DOHH2 (cell line): ENCODE measurements around the gene SPATA12.
A peak's percentile ranks its signal among the peaks of the same experiment; 100 is the strongest.

ENCODE experiments used
- H3F3A ChIP-seq: fragments of 200-600 bp; sonication (generic), shearing (Covaris generic); 2 replicates; pipeline ENCODE4 v1.6.0; 2016; ENCODE audit warnings: antibody characterized with exemption, mild to moderate bottlenecking; ENCODE audit not compliant: control insufficient read depth, insufficient read depth
- H3K27ac ChIP-seq: fragments of 200-600 bp; sonication (generic); 2 replicates; pipeline ENCODE4 v1.5.1; 2014; ENCODE audit warnings: low read depth, mild to moderate bottlenecking, low read length, moderate library complexity
- H3K27me3 ChIP-seq: fragments of 200-600 bp; sonication (generic); 2 replicates; pipeline ENCODE4 v1.6.1; 2014; ENCODE audit warnings: mild to moderate bottlenecking, low read length, mixed read lengths; ENCODE audit not compliant: control insufficient read depth
- H3K36me3 ChIP-seq: fragments of 200-600 bp; sonication (generic); 2 replicates; pipeline ENCODE4 v1.6.1; 2014; ENCODE audit warnings: mild to moderate bottlenecking, low read length, moderate library complexity, mixed read lengths; ENCODE audit not compliant: control insufficient read depth
- H3K4me1 ChIP-seq: fragments of 200-600 bp; sonication (generic); 2 replicates; pipeline ENCODE4 v1.6.1; 2014; ENCODE audit warnings: mild to moderate bottlenecking, low read length, mixed read lengths; ENCODE audit not compliant: control insufficient read depth
- H3K4me2 ChIP-seq: fragments of 200-600 bp; sonication (generic); 2 replicates; pipeline ENCODE4 v1.6.0; 2014; ENCODE audit warnings: mild to moderate bottlenecking, low read length, moderate library complexity
- H3K4me3 ChIP-seq: fragments of 200-600 bp; sonication (generic); 2 replicates; pipeline ENCODE4 v1.5.1; 2014; ENCODE audit warnings: mild to moderate bottlenecking, low read length, mixed read lengths
- H3K79me2 ChIP-seq: fragments of 200-600 bp; sonication (generic); 2 replicates; pipeline ENCODE4 v1.6.1; 2014; ENCODE audit warnings: mild to moderate bottlenecking, low read length, mixed read lengths; ENCODE audit not compliant: control insufficient read depth
- H3K9me2 ChIP-seq: fragments of 200-600 bp; sonication (generic); replicated peaks from 2 replicates; pipeline ENCODE4 v1.6.1; 2014; ENCODE audit warnings: mild to moderate bottlenecking, low read length, mixed read lengths; ENCODE audit not compliant: control insufficient read depth
- H3K9me3 ChIP-seq: fragments of 200-600 bp; sonication (generic); 2 replicates; pipeline ENCODE4 v1.6.1; 2014; ENCODE audit warnings: antibody characterized with exemption, low read length, mixed read lengths; ENCODE audit not compliant: control insufficient read depth, insufficient read depth
- H4K20me1 ChIP-seq: fragments of 200-600 bp; sonication (generic); 2 replicates; pipeline ENCODE4 v1.6.0; 2014; ENCODE audit warnings: low read depth, mild to moderate bottlenecking, antibody characterized with exemption, low read length, moderate library complexity; ENCODE audit not compliant: control insufficient read depth, insufficient read depth
- CTCF ChIP-seq: fragments of 200-600 bp; sonication (generic); IDR thresholded peaks from one replicate; pipeline ENCODE4 v1.5.1; 2014; ENCODE audit warnings: antibody characterized with exemption, mild to moderate bottlenecking, low read depth, low read length; ENCODE audit not compliant: poor library complexity, severe bottlenecking
- EZH2phosphoT487 ChIP-seq: fragments of 200-600 bp; sonication (generic); IDR thresholded peaks from 2 replicates; pipeline ENCODE4 v1.6.1; 2017; ENCODE audit warnings: borderline replicate concordance, mild to moderate bottlenecking, antibody characterized with exemption, low read length, moderate library complexity, mixed read lengths

SPATA12 gene

DNA sequence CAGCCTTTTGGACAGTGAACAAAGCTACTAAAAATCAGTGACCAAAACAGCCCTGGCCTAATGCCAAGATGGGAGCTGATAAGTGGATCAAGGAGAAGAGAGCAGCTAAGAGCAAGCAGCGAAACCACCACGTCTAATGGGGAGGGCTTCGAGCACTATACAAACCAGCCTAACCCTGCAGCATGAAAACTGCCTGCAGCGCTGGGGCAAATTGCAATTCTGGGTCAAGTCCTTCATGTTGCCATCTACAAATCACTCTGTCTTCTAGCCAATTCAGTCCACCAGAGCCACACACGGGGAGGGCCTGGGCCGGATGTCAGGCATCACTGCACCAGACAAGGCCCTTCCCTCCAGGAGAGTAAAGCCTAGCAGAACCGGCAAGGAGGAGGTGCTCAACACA, 30.5 kb upstream of the SPATA12 start:
- H3K36me3 ChIP-seq = no peaks in the 10 kb centered on the region
- H3K27ac ChIP-seq = no peak overlapping the region
- no peaks in the 10 kb centered on the region for H3K27me3 ChIP-seq
- peak overlapping the region; percentile 67 for H3K4me2 ChIP-seq
- H3K4me1 ChIP-seq = peaks cover 37% of the 10 kb centered on the region
- H3K4me3 ChIP-seq = peak overlapping the region; percentile 57
- no peaks in the 10 kb centered on the region for H4K20me1 ChIP-seq
- H3K9me3 ChIP-seq = no peaks in the 10 kb centered on the region
- TF ChIP-seq CTCF = no peak
- no peak for TF ChIP-seq EZH2phosphoT487
- no peaks in the 10 kb centered on the region for H3K9me2 ChIP-seq
- no peaks in the 10 kb centered on the region for H3F3A ChIP-seq
- H3K79me2 ChIP-seq = no peaks in the 10 kb centered on the region

DNA sequence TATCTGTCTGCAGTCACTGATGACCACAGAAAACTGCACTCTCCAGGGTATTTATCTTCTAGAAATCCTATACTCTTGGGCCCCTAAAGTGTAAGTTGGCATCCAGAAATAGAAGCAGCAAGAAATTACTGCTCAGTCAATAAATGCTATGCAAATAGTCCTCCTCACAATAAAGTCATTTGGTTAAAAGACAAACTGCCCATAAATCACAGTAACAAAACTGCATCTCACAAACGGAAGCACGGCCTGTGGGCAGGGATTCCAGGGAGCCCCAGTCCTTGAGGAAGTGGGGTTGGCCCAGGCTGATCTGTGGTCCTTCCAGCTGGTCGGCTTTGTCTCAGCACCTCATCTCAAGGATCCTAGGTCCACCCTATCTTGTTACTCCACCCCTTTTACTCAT, 29.7 kb upstream of the SPATA12 start:
- H3K36me3 ChIP-seq = no peaks in the 10 kb centered on the region
- H3K4me2 ChIP-seq = peak overlapping the region; percentile 67
- TF ChIP-seq EZH2phosphoT487 = no peak

DNA sequence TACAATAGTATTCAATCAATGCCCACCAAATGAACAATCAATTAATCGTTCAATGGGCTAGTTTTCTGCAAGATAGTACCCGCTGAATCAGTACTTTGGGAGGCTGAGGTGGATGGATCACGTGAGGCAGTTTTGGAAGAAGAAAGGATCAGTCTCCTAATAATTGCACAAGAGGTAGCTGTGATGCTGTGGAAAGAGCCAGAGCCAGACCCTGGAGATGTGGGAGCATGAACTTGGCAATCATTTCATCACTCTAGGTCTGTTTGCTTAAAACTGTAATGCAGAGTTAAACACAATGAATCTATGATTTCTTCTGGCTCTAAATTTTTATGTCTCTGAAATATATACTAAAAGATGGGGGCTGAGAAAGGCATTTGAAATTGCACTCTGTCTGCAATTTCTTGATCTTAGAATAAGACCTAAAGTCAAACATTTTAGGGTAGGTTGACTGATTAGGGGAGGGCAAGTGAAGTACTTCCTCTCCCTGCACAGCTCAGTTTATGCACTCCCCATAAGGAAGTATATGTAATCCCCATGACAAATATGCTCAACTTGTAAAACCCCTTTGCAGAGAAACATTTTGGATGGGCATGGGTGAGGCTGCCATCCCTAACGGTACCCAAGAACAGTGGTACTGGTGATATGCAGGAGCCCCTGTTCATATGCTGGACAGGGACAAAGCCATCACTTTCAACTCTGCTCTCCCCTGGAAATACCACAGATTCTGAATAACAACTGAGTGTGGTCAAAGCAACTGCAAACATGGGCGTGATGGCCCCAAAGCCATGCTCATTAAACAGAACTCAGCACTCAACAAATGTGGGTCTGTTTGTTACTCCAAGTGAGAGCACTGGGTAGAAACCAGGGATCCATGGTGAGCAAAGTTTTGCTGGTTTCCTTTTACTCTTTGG, 28.6 kb upstream of the SPATA12 start:
- Histone ChIP-seq H3K27ac (no peak overlapping the region), H3K9me2 (no peaks in the 10 kb centered on the region), H3K4me1 (peaks cover 37% of the 10 kb centered on the region), H3K4me3 (no peak overlapping the region), H4K20me1 (no peaks in the 10 kb centered on the region), H3K4me2 (peak overlapping the region; percentile 67; the same call in 1 of the 2 replicates), H3K9me3 (no peaks in the 10 kb centered on the region), H3K36me3 (no peaks in the 10 kb centered on the region), H3K27me3 (no peaks in the 10 kb centered on the region), H3F3A (no peaks in the 10 kb centered on the region), H3K79me2 (no peaks in the 10 kb centered on the region)
- TF ChIP-seq CTCF = no peak
- no peak for TF ChIP-seq EZH2phosphoT487

More for the DNA sequence above, 29.7 kb upstream of the SPATA12 start:
- no peaks in the 10 kb centered on the region for H3K27me3 ChIP-seq
- H3K79me2 ChIP-seq = no peaks in the 10 kb centered on the region
- H3F3A ChIP-seq = no peaks in the 10 kb centered on the region
- H3K27ac ChIP-seq = peak overlapping the region; percentile 30; the same call in 1 of the 2 replicates
- H3K4me1 ChIP-seq = peaks cover 37% of the 10 kb centered on the region
- H4K20me1 ChIP-seq = no peaks in the 10 kb centered on the region
- H3K4me3 ChIP-seq = peak overlapping the region; percentile 57
- H3K9me3 ChIP-seq = no peaks in the 10 kb centered on the region
- no peaks in the 10 kb centered on the region for H3K9me2 ChIP-seq

- Histone ChIP-seq H3K27ac (no peak overlapping the region), H3K9me3 (no peaks in the 10 kb centered on the region), H3K4me3 (no peak overlapping the region), H3K9me2 (no peaks in the 10 kb centered on the region), H3K4me2 (no peak overlapping the region), H3K4me1 (peaks cover 4% of the 10 kb centered on the region), H4K20me1 (no peaks in the 10 kb centered on the region), H3K27me3 (no peaks in the 10 kb centered on the region), H3K36me3 (no peaks in the 10 kb centered on the region), H3K79me2 (no peaks in the 10 kb centered on the region), H3F3A (no peaks in the 10 kb centered on the region)
- TF ChIP-seq CTCF (no peak), EZH2phosphoT487 (no peak)
Observed at GRCh38 chr3:57036952-57037351, 23.5 kb upstream of the SPATA12 start.
